Keratinocyte (primary cell): ENCODE results near the gene MTRR. TPM values are rescaled to one million over a fixed set of nuclear protein-coding genes. Genes with fewer than 3 reads are reported as not detected.

Source experiments
- DNase-seq: peaks from one replicate; pipeline ENCODE4 v3.0.0-alpha.2; 2011; ENCODE audit warnings: low read depth, missing footprints, low spot score
- FAIRE-seq: peaks from 2 replicates; lab custom pipeline; 2011; peaks lifted over from hg19 to GRCh38; lab: Jason Lieb, UNC
- H2AFZ ChIP-seq: 2 replicates; pipeline ENCODE4 v1.6.0; 2012; ENCODE audit warnings: low read length, control low read depth, inconsistent platforms; ENCODE audit not compliant: control insufficient read depth
- H3K27ac ChIP-seq: 2 replicates; pipeline ENCODE4 v1.5.1; 2011; ENCODE audit warnings: low read length; ENCODE audit not compliant: control insufficient read depth, insufficient read depth
- H3K27me3 ChIP-seq: 3 replicates; pipeline ENCODE4 v1.6.0; 2011; ENCODE audit warnings: low read length; ENCODE audit not compliant: control insufficient read depth, insufficient read depth; ENCODE audit errors: extremely low read depth
- H3K36me3 ChIP-seq, 2 experiments: 2 replicates in 1 of 2; 3 replicates in 1 of 2; pipeline ENCODE4 v1.5.1; 2011; ENCODE audit warnings: low read length in 2 of 2, mild to moderate bottlenecking in 1 of 2; ENCODE audit not compliant: control insufficient read depth in 2 of 2, insufficient read depth in 2 of 2; ENCODE audit errors: extremely low read depth in 1 of 2
- H3K4me1 ChIP-seq: 3 replicates; pipeline ENCODE4 v1.5.1; 2011; ENCODE audit warnings: low read length; ENCODE audit not compliant: control insufficient read depth, insufficient read depth; ENCODE audit errors: extremely low read depth
- H3K4me2 ChIP-seq: 3 replicates; pipeline ENCODE4 v1.6.0; 2011; ENCODE audit warnings: low read depth, low read length; ENCODE audit not compliant: control insufficient read depth, insufficient read depth; ENCODE audit errors: extremely low read depth
- H3K4me3 ChIP-seq, 3 experiments: fragments of 200-600 bp in 1 of 3; sonication (generic) in 1 of 3; 2 replicates in 2 of 3; 3 replicates in 1 of 3; pipeline ENCODE4 v1.5.1; 2011 to 2016; ENCODE audit warnings: low read length in 3 of 3, mild to moderate bottlenecking in 3 of 3, control low read depth in 2 of 3, inconsistent platforms in 1 of 3, low read depth in 1 of 3, mixed read lengths in 1 of 3, mixed run types in 1 of 3, moderate library complexity in 1 of 3; ENCODE audit not compliant: control insufficient read depth in 2 of 3, insufficient read depth in 2 of 3; ENCODE audit errors: extremely low read depth in 1 of 3
- H3K79me2 ChIP-seq: 2 replicates; pipeline ENCODE4 v1.6.0; 2012; ENCODE audit warnings: low read length; ENCODE audit not compliant: control insufficient read depth, insufficient read depth
- H3K9ac ChIP-seq: 3 replicates; pipeline ENCODE4 v1.6.0; 2011; ENCODE audit warnings: low read length; ENCODE audit not compliant: control insufficient read depth, insufficient read depth; ENCODE audit errors: extremely low read depth
- H3K9me1 ChIP-seq: 3 replicates; pipeline ENCODE4 v1.6.0; 2011; ENCODE audit warnings: low read length; ENCODE audit not compliant: control insufficient read depth, insufficient read depth; ENCODE audit errors: extremely low read depth
- H3K9me3 ChIP-seq: 2 replicates; pipeline ENCODE4 v1.5.1; 2012; ENCODE audit warnings: low read depth, low read length; ENCODE audit not compliant: control insufficient read depth
- H4K20me1 ChIP-seq: 3 replicates; pipeline ENCODE4 v1.6.0; 2011; ENCODE audit warnings: low read length; ENCODE audit not compliant: control insufficient read depth, insufficient read depth; ENCODE audit errors: extremely low read depth
- EZH2 ChIP-seq: IDR thresholded peaks from one replicate; pipeline ENCODE4 v1.6.1; 2012; ENCODE audit warnings: inconsistent platforms, mild to moderate bottlenecking, low read length, moderate library complexity
- dilution Hi-C: fragments of 300-500 bp; cut with MboI; formaldehyde crosslinking; loops from one replicate; pipeline ENCODE4 v1.7.0; 2020; ENCODE audit warnings: low sequenced_read_pairs; ENCODE audit not compliant: extremely low pct_ligation_motif_present
- polyA plus RNA-seq, 5 experiments: library from polyadenylated mRNA; depleted of rRNA in 3 of 5; stranded (reverse) in 3 of 5; stranded (forward) in 1 of 5; unstranded in 1 of 5; fragments of >200 nt; gene quantifications; 1 replicate in 1 of 5; 2 replicates in 3 of 5; 3 replicates in 1 of 5; pipeline versions ENCODE4 v1.2.1 to v1.2.3, GENCODE V29; 2011 to 2012; ENCODE audit warnings: missing spikeins in 2 of 5, low read depth in 1 of 5, low replicate concordance in 1 of 5
- TF ChIP-seq, protein P1 (sequence below), 3 experiments: IDR thresholded peaks in 1 of 3; conservative IDR thresholded peaks in 1 of 3; optimal IDR thresholded peaks in 1 of 3; 2 replicates in 2 of 3; 3 replicates in 1 of 3; pipeline versions ENCODE3 to v1.5.1; 2011; ENCODE audit warnings: low read length in 3 of 3, mild to moderate bottlenecking in 3 of 3, moderate library complexity in 2 of 3, control low read depth in 1 of 3, inconsistent platforms in 1 of 3; ENCODE audit not compliant: insufficient read depth in 2 of 3; ENCODE audit errors: extremely low read depth in 1 of 3

Gene MTRR
- polyA plus RNA-seq, 1 donor (not counting 4 experiments of a cell fraction or from before 2014, with no cell fraction given): 45.5 TPM

DNA sequence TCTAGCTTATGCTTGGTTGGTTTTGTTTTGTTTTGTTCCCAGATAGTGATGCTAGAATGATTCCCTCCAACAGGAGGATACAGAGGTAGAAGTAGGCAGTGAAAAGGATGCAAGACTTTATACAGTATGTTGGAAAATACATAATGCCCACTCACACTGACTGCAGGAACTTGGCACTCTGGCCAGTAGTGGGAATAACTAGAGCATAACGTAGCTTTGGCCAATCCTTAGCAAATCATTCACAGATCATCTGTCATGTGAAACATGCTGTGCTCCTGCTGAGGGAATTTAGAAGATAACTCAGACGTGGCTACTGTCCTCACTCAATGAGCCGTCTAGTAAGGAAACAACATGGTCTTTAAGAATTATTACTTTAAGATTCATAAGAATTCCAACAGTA, 31.5 kb upstream of the MTRR start:
- no peaks in the 10 kb centered on the region for H3K79me2 ChIP-seq
- dilution Hi-C loops: no loop called here
- H3K36me3 ChIP-seq: no peaks in the 10 kb centered on the region
- H3K4me3 ChIP-seq: no peak overlapping the region
- H3K9me1 ChIP-seq: no peaks in the 10 kb centered on the region
- no peak overlapping the region for H3K4me2 ChIP-seq
- no peak overlapping the region for H3K27ac ChIP-seq
- H3K9me3 ChIP-seq: no peaks in the 10 kb centered on the region
- H3K4me1 ChIP-seq: no peaks in the 10 kb centered on the region
- no peaks in the 10 kb centered on the region for H3K27me3 ChIP-seq
- no peak for FAIRE-seq
- no peak for DNase-seq
- no peak overlapping the region for H3K9ac ChIP-seq
- H2AFZ ChIP-seq: no peak overlapping the region
- H4K20me1 ChIP-seq: no peaks in the 10 kb centered on the region
- no peak for TF ChIP-seq EZH2
- TF ChIP-seq, protein P1, sequence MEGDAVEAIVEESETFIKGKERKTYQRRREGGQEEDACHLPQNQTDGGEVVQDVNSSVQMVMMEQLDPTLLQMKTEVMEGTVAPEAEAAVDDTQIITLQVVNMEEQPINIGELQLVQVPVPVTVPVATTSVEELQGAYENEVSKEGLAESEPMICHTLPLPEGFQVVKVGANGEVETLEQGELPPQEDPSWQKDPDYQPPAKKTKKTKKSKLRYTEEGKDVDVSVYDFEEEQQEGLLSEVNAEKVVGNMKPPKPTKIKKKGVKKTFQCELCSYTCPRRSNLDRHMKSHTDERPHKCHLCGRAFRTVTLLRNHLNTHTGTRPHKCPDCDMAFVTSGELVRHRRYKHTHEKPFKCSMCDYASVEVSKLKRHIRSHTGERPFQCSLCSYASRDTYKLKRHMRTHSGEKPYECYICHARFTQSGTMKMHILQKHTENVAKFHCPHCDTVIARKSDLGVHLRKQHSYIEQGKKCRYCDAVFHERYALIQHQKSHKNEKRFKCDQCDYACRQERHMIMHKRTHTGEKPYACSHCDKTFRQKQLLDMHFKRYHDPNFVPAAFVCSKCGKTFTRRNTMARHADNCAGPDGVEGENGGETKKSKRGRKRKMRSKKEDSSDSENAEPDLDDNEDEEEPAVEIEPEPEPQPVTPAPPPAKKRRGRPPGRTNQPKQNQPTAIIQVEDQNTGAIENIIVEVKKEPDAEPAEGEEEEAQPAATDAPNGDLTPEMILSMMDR (optimal IDR thresholded peaks at IDR 0.05 in 1 of 3, IDR thresholded peaks at IDR 0.05 in 1 of 3, conservative IDR thresholded peaks at IDR 0.05 in 1 of 3; ENCODE audit: extremely low read depth in 1 of 3, insufficient read depth in 2 of 3, low read length in 3 of 3): no peak

DNA sequence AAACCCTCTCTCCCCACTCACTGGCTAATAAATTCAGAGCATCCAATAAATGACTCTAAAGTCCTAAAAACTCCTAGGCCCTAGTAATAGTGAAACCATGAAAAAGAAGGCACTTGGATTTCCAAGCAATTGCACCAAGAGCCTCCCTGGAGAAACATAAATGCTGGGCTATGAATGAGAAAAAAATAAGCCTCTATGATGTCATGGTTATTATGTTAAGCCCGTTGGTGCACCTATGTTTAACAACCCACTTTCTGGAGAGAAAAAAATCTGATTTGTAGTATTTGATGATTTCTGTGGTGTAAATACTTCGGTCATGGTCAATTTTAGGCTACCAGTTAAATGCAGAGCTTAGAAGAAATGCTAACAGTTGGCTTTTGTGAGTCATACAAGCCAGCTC, 26.4 kb upstream of the MTRR start:
- dilution Hi-C loops: no loop called here

DNA sequence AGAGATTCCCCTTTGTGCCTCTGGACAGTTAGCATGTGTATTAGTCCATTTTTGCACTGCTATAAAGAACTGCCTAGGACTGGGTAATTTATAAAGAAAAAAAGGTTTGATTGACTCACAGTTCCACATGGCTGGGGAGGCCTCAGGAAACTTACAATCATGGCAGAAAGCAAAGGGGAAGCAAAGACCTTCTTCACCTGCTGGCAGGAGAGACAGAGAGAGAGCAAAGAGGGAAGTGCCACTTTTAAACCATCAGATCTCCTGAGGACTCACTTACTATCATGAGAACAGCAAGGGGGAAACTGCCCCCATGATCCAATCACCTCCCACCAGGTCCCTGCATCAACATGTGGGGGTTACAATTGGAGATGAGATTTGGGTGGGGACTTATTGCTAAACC, 24.0 kb upstream of the MTRR start:
- H3K4me2 ChIP-seq: no peak overlapping the region
- FAIRE-seq (no peak), DNase-seq (no peak)
- H2AFZ ChIP-seq: no peak overlapping the region
- no peaks in the 10 kb centered on the region for H3K9me1 ChIP-seq
- H3K79me2 ChIP-seq: no peaks in the 10 kb centered on the region
- H3K4me3 ChIP-seq: no peak overlapping the region
- H3K36me3 ChIP-seq: no peaks in the 10 kb centered on the region
- TF ChIP-seq, protein P1 (optimal IDR thresholded peaks at IDR 0.05 in 1 of 3, IDR thresholded peaks at IDR 0.05 in 1 of 3, conservative IDR thresholded peaks at IDR 0.05 in 1 of 3; ENCODE audit: extremely low read depth in 1 of 3, insufficient read depth in 2 of 3, low read length in 3 of 3): no peak
- TF ChIP-seq EZH2: no peak
- no peak overlapping the region for H3K27ac ChIP-seq
- no peaks in the 10 kb centered on the region for H3K4me1 ChIP-seq
- dilution Hi-C loops: no loop called here
- no peaks in the 10 kb centered on the region for H3K9me3 ChIP-seq
- H3K9ac ChIP-seq: no peak overlapping the region
- H3K27me3 ChIP-seq: peaks cover 11% of the 10 kb centered on the region
- H4K20me1 ChIP-seq: no peaks in the 10 kb centered on the region

More for the DNA sequence above, 26.4 kb upstream of the MTRR start:
- H3K4me1 ChIP-seq: no peaks in the 10 kb centered on the region
- H3K9ac ChIP-seq: no peak overlapping the region
- no peaks in the 10 kb centered on the region for H3K9me3 ChIP-seq
- no peak overlapping the region for H2AFZ ChIP-seq
- H3K27me3 ChIP-seq: no peaks in the 10 kb centered on the region
- H3K36me3 ChIP-seq: no peaks in the 10 kb centered on the region
- H3K4me2 ChIP-seq: no peak overlapping the region
- H3K4me3 ChIP-seq: no peak overlapping the region
- FAIRE-seq (no peak), DNase-seq (no peak)
- no peaks in the 10 kb centered on the region for H3K79me2 ChIP-seq
- H4K20me1 ChIP-seq: no peaks in the 10 kb centered on the region
- H3K9me1 ChIP-seq: no peaks in the 10 kb centered on the region
- no peak for TF ChIP-seq EZH2
- H3K27ac ChIP-seq: no peak overlapping the region
